Activated CD8-positive, alpha-beta T cell treated with anti-CD3 and anti-CD28 coated beads for 36 hours (primary cell): ENCODE measurements around the gene FUT7. TPM values are rescaled to one million over a fixed set of nuclear protein-coding genes. Genes with fewer than 3 reads are reported as not detected.

Experiments used
- ATAC-seq: fragments of 200-7000 bp; cut with Tn5 transposase; one replicate; pipeline ENCODE4 v1.10.0; 2021; ENCODE audit warnings: mild to moderate bottlenecking, moderate library complexity
- CTCF ChIA-PET: fragments of 350-600 bp; sonication (Branson Sonifier 250); formaldehyde crosslinking; loops from one replicate; lab custom pipeline; 2021; ENCODE audit warnings: antibody characterized with exemption; lab: Charles Lee
- POLR2A ChIA-PET: fragments of 350-600 bp; sonication (Branson Sonifier 250); formaldehyde crosslinking; loops from one replicate; lab custom pipeline; 2021; ENCODE audit warnings: antibody characterized with exemption; lab: Charles Lee
- DNase-seq: peaks from one replicate; pipeline ENCODE4 v3.0.0-alpha.2; 2020
- H3K27ac Mint-ChIP-seq: one replicate; pipeline ENCODE4 v1.8.0; 2021; ENCODE audit warnings: mild to moderate bottlenecking, mixed read lengths
- H3K27me3 Mint-ChIP-seq: one replicate; pipeline ENCODE4 v1.8.0; 2021; ENCODE audit warnings: mixed read lengths
- H3K36me3 Mint-ChIP-seq: one replicate; pipeline ENCODE4 v1.8.0; 2021; ENCODE audit warnings: low read depth, mixed read lengths
- H3K4me1 Mint-ChIP-seq: one replicate; pipeline ENCODE4 v1.8.0; 2021; ENCODE audit warnings: low read depth, mixed read lengths
- H3K4me3 Mint-ChIP-seq: one replicate; pipeline ENCODE4 v1.8.0; 2021; ENCODE audit warnings: mild to moderate bottlenecking, moderate library complexity, mixed read lengths
- H3K9me3 Mint-ChIP-seq: one replicate; pipeline ENCODE4 v1.8.0; 2021; ENCODE audit warnings: mixed read lengths
- intact Hi-C: fragments of 100-400 bp; cut with micrococcal nuclease; formaldehyde crosslinking; loops from one replicate; pipeline ENCODE4 v1.10.0; 2022
- total RNA-seq, 2 experiments: library from RNA; stranded (reverse); gene quantifications; one replicate each; pipeline ENCODE4 v1.2.3, GENCODE V29; 2021
- TF ChIP-seq, protein P1 (sequence below): fragments of 200-600 bp; IDR thresholded peaks from one replicate; pipeline ENCODE4 v1.8.0; 2022; ENCODE audit warnings: antibody characterized with exemption, mild to moderate bottlenecking

FUT7 gene
- total RNA-seq, 2 experiments from 2014 or later = 0.09 TPM; not detected in 1

- no peak overlapping the region for H3K27ac Mint-ChIP-seq
- ChIA-PET POLR2A (interaction anchor here (1.1 to 1.7 kb wide), 2 partner anchors 8 to 16 kb away, joined by 3 to 5 read pairs; no protein-coding TSS in a partner anchor), CTCF (interaction anchor here (1.2 to 3.1 kb wide), 4 partner anchors 8 to 20 kb away, joined by 5 to 20 read pairs (median 9); partner anchors contain the start of gene NPDC1)
- peaks cover 13% of the 10 kb centered on the region for H3K27me3 Mint-ChIP-seq
- no peak overlapping the region for H3K4me3 Mint-ChIP-seq
- TF ChIP-seq, protein P1, sequence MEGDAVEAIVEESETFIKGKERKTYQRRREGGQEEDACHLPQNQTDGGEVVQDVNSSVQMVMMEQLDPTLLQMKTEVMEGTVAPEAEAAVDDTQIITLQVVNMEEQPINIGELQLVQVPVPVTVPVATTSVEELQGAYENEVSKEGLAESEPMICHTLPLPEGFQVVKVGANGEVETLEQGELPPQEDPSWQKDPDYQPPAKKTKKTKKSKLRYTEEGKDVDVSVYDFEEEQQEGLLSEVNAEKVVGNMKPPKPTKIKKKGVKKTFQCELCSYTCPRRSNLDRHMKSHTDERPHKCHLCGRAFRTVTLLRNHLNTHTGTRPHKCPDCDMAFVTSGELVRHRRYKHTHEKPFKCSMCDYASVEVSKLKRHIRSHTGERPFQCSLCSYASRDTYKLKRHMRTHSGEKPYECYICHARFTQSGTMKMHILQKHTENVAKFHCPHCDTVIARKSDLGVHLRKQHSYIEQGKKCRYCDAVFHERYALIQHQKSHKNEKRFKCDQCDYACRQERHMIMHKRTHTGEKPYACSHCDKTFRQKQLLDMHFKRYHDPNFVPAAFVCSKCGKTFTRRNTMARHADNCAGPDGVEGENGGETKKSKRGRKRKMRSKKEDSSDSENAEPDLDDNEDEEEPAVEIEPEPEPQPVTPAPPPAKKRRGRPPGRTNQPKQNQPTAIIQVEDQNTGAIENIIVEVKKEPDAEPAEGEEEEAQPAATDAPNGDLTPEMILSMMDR = no peak
- H3K36me3 Mint-ChIP-seq = no peaks in the 10 kb centered on the region
- ATAC-seq (no peak), DNase-seq (no peak)
- H3K4me1 Mint-ChIP-seq = no peaks in the 10 kb centered on the region
- no peaks in the 10 kb centered on the region for H3K9me3 Mint-ChIP-seq
- intact Hi-C loops = no loop called here
Measured at GRCh38 chr9:137054932-137055384, 23.1 kb upstream of the FUT7 start.

DNA sequence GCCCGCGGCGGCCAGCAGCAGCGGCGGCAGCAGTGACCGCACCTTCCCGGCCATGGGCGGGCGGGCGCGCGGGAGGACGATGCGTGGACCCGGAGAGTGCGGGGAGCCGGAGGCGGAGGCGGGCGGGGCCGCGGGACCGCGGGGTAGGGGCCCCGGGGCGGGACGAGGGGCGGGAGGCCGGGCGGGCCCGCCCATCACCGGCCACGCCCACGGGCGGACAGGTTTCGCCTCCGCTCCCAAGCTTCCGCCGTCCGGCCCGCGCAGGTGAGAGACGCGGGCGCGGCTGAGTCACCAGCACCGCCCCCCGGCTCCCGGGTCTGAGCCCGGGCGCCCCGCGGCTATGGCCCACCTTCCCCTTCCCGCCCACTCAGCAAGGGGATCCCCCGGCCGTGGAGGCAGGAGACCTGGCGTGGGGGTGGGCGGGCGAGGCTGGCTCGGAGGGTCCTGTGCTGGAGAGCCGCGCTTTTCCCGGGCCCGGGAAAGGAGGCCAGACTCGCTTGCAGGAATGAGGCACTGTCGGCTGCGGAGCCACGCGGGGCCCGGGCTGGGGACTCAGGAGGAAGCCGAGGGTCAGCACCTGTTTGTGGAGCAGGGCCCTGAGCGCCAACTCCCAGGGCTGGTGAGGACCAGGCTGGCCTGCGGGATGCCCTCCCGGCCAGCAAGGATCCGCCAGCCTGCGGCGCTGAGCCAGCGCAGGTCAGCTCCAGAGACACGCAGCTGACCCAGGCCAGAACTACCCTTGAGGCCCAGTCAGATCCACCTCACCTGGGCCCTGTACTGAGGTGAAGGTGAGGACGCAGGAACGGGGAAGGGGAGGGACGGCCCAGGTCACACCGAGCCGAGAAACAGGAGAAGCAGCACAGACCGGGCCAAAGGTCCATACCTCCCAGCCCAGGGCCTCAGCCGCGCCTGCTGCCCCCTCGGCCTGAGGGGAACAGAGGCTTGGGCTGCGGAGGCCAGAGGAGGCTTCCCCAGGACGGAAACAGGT is 22.4 kb upstream of the FUT7 start, which contains the start of gene ENTPD2:
TSS of gene ENTPD2 (minus strand) at position 118 of the 988 bp plus-strand sequence. CDS start at position 54, 64 bp downstream.
- H3K4me3 Mint-ChIP-seq = no peak within 1 kb of the TSS
- H3K27me3 Mint-ChIP-seq = peaks cover 20% of the 10 kb centered on the region

GRCh38 chr9:137052998-137053943 is 21.4 kb upstream of the FUT7 start:
- peaks cover 20% of the 10 kb centered on the region for H3K27me3 Mint-ChIP-seq
- no peak for DNase-seq
- H3K36me3 Mint-ChIP-seq = no peaks in the 10 kb centered on the region
- ChIA-PET CTCF (interaction anchor here (1.3 to 7.3 kb wide), 5 partner anchors 14 to 24 kb away, joined by 5 to 164 read pairs (median 11); partner anchors contain the start of genes SAPCD2 and UAP1L1), POLR2A (interaction anchor here (1.2 to 1.3 kb wide), 3 partner anchors 12 to 26 kb away, joined by 3 to 5 read pairs (median 3); no protein-coding TSS in a partner anchor)
- intact Hi-C loops = no loop called here
- no peaks in the 10 kb centered on the region for H3K4me1 Mint-ChIP-seq
- H3K4me3 Mint-ChIP-seq = no peak overlapping the region
- H3K27ac Mint-ChIP-seq = no peak overlapping the region
- no peaks in the 10 kb centered on the region for H3K9me3 Mint-ChIP-seq
- ATAC-seq = peak; percentile 34
- TF ChIP-seq, protein P1 = no peak

More for the DNA sequence above, 22.4 kb upstream of the FUT7 start, which contains the start of gene ENTPD2:
- intact Hi-C loops = no loop called here
- no peak within 1 kb of the TSS for H3K27ac Mint-ChIP-seq
- H3K9me3 Mint-ChIP-seq = no peaks in the 10 kb centered on the region
- H3K36me3 Mint-ChIP-seq = no peaks in the 10 kb centered on the region
- CTCF ChIA-PET = interaction anchor here (2.3 to 3.1 kb wide), 3 partner anchors 13 to 22 kb away, joined by 5 to 20 read pairs (median 11); partner anchors contain the start of gene UAP1L1
- TF ChIP-seq, protein P1 = no peak
- H3K4me1 Mint-ChIP-seq = no peaks in the 10 kb centered on the region
- ATAC-seq = peak; percentile 66
- peak; percentile 58 for DNase-seq
- POLR2A ChIA-PET = interaction anchor here (1.3 to 1.7 kb wide), 2 partner anchors 17 to 27 kb away, joined by 3 to 5 read pairs; no protein-coding TSS in a partner anchor

DNA sequence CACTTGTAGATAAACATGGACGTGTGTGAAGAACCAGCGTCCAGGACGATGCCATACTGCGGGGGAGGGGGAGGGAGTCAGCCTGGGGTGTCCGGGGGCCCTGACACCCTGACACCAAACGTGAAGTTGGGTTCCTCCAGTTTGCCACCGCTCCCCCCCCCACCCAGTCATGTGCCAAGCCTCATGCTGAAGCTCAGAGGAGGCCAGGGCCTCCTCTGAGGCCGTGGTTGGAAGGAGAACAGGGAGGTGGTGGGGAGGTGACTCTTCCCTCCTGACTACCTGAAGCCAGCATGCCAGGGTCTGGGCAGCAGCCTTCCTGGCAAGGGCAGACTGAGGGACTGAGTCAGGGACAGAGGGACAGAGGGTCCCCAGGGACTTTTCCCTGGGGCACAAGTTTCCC is 20.4 kb upstream of the FUT7 start:
- Mint-ChIP-seq H3K36me3 (no peaks in the 10 kb centered on the region), H3K27ac (no peak overlapping the region), H3K9me3 (no peaks in the 10 kb centered on the region), H3K27me3 (peaks cover 29% of the 10 kb centered on the region), H3K4me1 (no peaks in the 10 kb centered on the region), H3K4me3 (no peak overlapping the region)
- intact Hi-C loops = no loop called here
- TF ChIP-seq, protein P1 = no peak
- ATAC-seq (no peak), DNase-seq (no peak)
- ChIA-PET CTCF (interaction anchor here (0.6 to 7.3 kb wide), 5 partner anchors 8 to 24 kb away, joined by 3 to 164 read pairs (median 6); partner anchors contain the start of genes SAPCD2 and UAP1L1), POLR2A (interaction anchor here (1.2 kb wide), 2 partner anchors 13 to 18 kb away, joined by 3 to 5 read pairs; no protein-coding TSS in a partner anchor)
